ENCODE results near the gene MLX.

Gene MLX

DNA sequence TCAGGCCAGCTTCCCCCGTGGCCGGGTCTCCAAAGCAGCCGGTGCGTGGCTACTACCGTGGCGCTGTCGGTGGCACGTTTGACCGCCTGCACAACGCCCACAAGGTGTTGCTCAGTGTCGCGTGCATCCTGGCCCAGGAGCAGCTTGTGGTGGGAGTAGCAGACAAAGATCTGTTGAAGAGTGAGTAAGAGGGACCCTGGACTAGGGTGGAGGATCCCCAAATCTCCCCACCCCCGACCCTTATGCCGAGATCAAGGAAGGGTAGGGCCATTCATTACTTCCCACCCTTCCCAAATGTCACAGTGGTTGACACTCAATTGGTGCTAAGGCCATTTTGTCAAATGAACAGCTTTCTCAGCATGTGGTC is 3.8 kb upstream of the MLX start:
- TF ChIP-seq, protein P1, sequence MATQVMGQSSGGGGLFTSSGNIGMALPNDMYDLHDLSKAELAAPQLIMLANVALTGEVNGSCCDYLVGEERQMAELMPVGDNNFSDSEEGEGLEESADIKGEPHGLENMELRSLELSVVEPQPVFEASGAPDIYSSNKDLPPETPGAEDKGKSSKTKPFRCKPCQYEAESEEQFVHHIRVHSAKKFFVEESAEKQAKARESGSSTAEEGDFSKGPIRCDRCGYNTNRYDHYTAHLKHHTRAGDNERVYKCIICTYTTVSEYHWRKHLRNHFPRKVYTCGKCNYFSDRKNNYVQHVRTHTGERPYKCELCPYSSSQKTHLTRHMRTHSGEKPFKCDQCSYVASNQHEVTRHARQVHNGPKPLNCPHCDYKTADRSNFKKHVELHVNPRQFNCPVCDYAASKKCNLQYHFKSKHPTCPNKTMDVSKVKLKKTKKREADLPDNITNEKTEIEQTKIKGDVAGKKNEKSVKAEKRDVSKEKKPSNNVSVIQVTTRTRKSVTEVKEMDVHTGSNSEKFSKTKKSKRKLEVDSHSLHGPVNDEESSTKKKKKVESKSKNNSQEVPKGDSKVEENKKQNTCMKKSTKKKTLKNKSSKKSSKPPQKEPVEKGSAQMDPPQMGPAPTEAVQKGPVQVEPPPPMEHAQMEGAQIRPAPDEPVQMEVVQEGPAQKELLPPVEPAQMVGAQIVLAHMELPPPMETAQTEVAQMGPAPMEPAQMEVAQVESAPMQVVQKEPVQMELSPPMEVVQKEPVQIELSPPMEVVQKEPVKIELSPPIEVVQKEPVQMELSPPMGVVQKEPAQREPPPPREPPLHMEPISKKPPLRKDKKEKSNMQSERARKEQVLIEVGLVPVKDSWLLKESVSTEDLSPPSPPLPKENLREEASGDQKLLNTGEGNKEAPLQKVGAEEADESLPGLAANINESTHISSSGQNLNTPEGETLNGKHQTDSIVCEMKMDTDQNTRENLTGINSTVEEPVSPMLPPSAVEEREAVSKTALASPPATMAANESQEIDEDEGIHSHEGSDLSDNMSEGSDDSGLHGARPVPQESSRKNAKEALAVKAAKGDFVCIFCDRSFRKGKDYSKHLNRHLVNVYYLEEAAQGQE (IDR thresholded peaks at IDR 0.05; ENCODE audit: insufficient read depth in 1 of 2, low read depth in 2 of 2, low read length in 2 of 2), result no peak
- TF ChIP-seq FOXP2 (optimal IDR thresholded peaks at IDR 0.05; ENCODE audit: borderline replicate concordance, extremely low read depth, extremely low read length, insufficient read depth) (no peak), TAF1 (IDR thresholded peaks at IDR 0.05; ENCODE audit: borderline replicate concordance, insufficient read depth, low read length) (no peak), SIN3A (IDR thresholded peaks at IDR 0.05; ENCODE audit: borderline replicate concordance, insufficient read depth, low read length) (no peak), POLR2AphosphoS5 (IDR thresholded peaks at IDR 0.05; ENCODE audit: low read depth, low read length) (no peak)

- TF ChIP-seq TAF1 (IDR thresholded peaks at IDR 0.05; ENCODE audit: borderline replicate concordance, insufficient read depth, low read length), result no peak
- no peak for TF ChIP-seq FOXP2 (optimal IDR thresholded peaks at IDR 0.05; ENCODE audit: borderline replicate concordance, extremely low read depth, extremely low read length, insufficient read depth)
- TF ChIP-seq, protein P1 (IDR thresholded peaks at IDR 0.05; ENCODE audit: insufficient read depth in 1 of 2, low read depth in 2 of 2, low read length in 2 of 2), result no peak
- no peak for TF ChIP-seq SIN3A (IDR thresholded peaks at IDR 0.05; ENCODE audit: borderline replicate concordance, insufficient read depth, low read length)
- TF ChIP-seq POLR2AphosphoS5 (IDR thresholded peaks at IDR 0.05; ENCODE audit: low read depth, low read length), result no peak
Measured at GRCh38 chr17:42563543-42563942, 3.4 kb upstream of the MLX start.

- TF ChIP-seq FOXP2 (optimal IDR thresholded peaks at IDR 0.05; ENCODE audit: borderline replicate concordance, extremely low read depth, extremely low read length, insufficient read depth) (no peak), SIN3A (IDR thresholded peaks at IDR 0.05; ENCODE audit: borderline replicate concordance, insufficient read depth, low read length) (no peak), TAF1 (IDR thresholded peaks at IDR 0.05; ENCODE audit: borderline replicate concordance, insufficient read depth, low read length) (no peak), POLR2AphosphoS5 (IDR thresholded peaks at IDR 0.05; ENCODE audit: low read depth, low read length) (no peak)
- TF ChIP-seq, protein P1 (IDR thresholded peaks at IDR 0.05; ENCODE audit: insufficient read depth in 1 of 2, low read depth in 2 of 2, low read length in 2 of 2), result no peak
Measured at GRCh38 chr17:42563950-42564349, 3.0 kb upstream of the MLX start.

GRCh38 chr17:42564815-42565522 is 1.9 kb upstream of the MLX start:
- no peak for TF ChIP-seq FOXP2 (optimal IDR thresholded peaks at IDR 0.05; ENCODE audit: borderline replicate concordance, extremely low read depth, extremely low read length, insufficient read depth)
- TF ChIP-seq SIN3A (IDR thresholded peaks at IDR 0.05; ENCODE audit: borderline replicate concordance, insufficient read depth, low read length), result no peak
- TF ChIP-seq, protein P1 (IDR thresholded peaks at IDR 0.05; ENCODE audit: insufficient read depth in 1 of 2, low read depth in 2 of 2, low read length in 2 of 2), result no peak

Data from PFSK-1 (cell line).